CD4-positive, alpha-beta T cell treated with Interleukin-21 for 1 hour (primary cell): Measurements from ENCODE around the gene TARS3.

Source experiments
- DNase-seq: peaks from one replicate; pipeline ENCODE4 v3.0.0-alpha.2; 2020

The TARS3 gene

GRCh38 chr15:101619615-101619865 is 104.7 kb downstream of the TARS3 start:
- no peak for DNase-seq

- no peak for DNase-seq
Measured at GRCh38 chr15:101618851-101619614, 105.2 kb downstream of the TARS3 start.

GRCh38 chr15:101618076-101618475 is 106.2 kb downstream of the TARS3 start:
- no peak for DNase-seq

GRCh38 chr15:101617390-101617965 is 106.8 kb downstream of the TARS3 start:
- no peak for DNase-seq

GRCh38 chr15:101615986-101616848 is 108.1 kb downstream of the TARS3 start:
- DNase-seq: no peak

- DNase-seq: no peak
Measured at GRCh38 chr15:101615414-101615985, 108.8 kb downstream of the TARS3 start.

- no peak for DNase-seq
Measured at GRCh38 chr15:101614761-101615160, 109.5 kb downstream of the TARS3 start.

- no peak for DNase-seq
Measured at GRCh38 chr15:101614001-101614585, 110.2 kb downstream of the TARS3 start.

- DNase-seq: no peak
Measured at GRCh38 chr15:101613130-101614000, 110.9 kb downstream of the TARS3 start.

GRCh38 chr15:101612676-101613075 is 111.6 kb downstream of the TARS3 start:
- no peak for DNase-seq

GRCh38 chr15:101611580-101612299 is 112.5 kb downstream of the TARS3 start:
- DNase-seq: no peak

GRCh38 chr15:101611007-101611406 is 113.3 kb downstream of the TARS3 start:
- no peak for DNase-seq

- no peak for DNase-seq
Measured at GRCh38 chr15:101610611-101611000, 113.7 kb downstream of the TARS3 start.

GRCh38 chr15:101609742-101610610 is 114.3 kb downstream of the TARS3 start:
- no peak for DNase-seq

- no peak for DNase-seq
Measured at GRCh38 chr15:101608201-101608600, 116.1 kb downstream of the TARS3 start.

- DNase-seq: no peak
Measured at GRCh38 chr15:101607108-101607507, 117.2 kb downstream of the TARS3 start.

GRCh38 chr15:101604124-101604874 is 120.0 kb downstream of the TARS3 start:
- DNase-seq: no peak
